GM18867 (cell line): Measurements from ENCODE around the gene CA12.
"Not testable (repeated sequence)": the region's sequence is repeated elsewhere in the genome, so short reads cannot be mapped to it uniquely, and the experiment has no call there.

Experiments used
- ATAC-seq: cut with Tn5 transposase; IDR thresholded peaks from one replicate; pipeline ENCODE4 v1.9.1; 2021; ENCODE audit warnings: mild to moderate bottlenecking, moderate library complexity; ENCODE audit not compliant: unreplicated experiment

Gene CA12

GRCh38 chr15:63360170-63360569, 21.5 kb downstream of the CA12 start:
- ATAC-seq = no peak

DNA sequence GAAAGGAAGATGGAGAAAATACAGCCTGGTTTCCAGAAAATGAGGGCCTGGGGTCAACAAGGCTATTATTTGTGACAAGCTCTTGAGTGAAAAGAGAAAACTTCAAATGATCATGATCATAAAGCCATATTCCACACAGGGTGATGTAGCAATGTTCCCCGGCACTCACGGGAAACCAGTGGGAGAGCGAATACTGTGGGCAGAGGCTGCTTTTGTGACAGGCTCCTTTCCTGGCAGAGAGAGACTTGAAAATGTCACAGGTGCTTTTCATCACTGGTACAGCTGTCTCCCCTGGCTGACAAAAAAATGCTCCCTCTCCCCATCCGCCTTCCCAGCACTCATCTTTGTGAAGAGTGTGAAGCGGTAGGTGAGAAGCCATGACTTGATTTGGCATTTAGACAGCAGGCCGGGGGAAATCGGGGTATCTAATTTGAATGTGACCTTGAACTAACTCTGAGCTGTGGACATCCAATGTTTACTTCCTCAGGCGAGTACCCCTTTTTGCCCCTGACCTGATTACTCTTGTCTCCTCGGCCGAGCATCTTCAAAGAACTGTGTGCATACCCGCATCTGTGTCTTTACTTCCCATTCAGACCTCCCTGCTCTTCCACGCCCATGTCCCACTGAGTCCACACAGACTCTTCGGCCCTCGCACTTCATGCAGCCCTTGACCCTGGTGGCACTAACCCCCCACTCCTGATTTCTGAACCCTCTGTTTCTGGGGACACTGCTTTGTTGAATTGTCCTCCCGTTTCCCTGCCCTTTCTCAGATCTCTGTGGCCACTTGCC, 23.2 kb downstream of the CA12 start:
- ATAC-seq = no peak

GRCh38 chr15:63357731-63358130, 23.9 kb downstream of the CA12 start:
- ATAC-seq = no peak

DNA sequence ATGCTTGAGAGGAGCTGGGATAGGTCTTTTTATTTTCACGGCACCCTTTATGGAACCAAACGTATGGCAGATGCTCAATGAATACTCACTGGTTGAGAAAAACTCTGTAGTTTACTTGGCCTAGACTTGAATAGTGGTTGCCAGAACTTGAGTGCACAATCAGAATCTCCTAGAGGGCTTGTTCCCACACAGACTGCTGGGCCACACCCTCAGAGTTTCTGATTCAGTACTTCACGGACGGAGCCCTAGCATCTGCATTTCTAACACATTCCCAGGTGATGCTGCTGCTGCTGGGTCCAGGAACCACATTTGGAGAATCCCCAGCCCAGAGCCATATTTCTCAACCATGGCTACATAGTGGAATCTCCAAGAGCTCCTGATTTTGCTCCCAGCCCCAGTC, 24.6 kb downstream of the CA12 start:
- ATAC-seq = no peak

GRCh38 chr15:63354821-63355650, 26.6 kb downstream of the CA12 start:
- ATAC-seq = no peak

- no peak for ATAC-seq
Measured at GRCh38 chr15:63353887-63354286, 27.8 kb downstream of the CA12 start.

GRCh38 chr15:63353261-63353660, 28.4 kb downstream of the CA12 start:
- ATAC-seq = no peak

DNA sequence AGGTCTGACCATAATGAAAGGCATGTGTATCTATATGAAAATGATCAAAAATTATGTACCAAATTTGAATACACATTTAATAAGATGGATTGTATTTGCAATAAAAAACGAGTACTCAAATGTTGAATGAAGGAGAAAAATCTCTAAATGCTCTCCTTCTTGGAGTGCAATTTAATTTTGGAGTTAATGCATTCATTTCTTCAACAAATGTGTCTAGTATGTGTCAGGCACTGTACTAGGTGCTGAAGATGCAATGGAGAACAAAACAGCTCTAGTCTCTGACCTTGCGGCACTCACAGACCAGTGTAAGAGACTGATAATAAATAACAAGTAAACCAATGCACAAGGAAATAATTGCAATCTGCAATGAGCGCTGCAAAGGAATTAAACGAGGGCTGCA, 28.8 kb downstream of the CA12 start:
- ATAC-seq = no peak

- no peak for ATAC-seq
Measured at GRCh38 chr15:63351170-63351569, 30.5 kb downstream of the CA12 start.

GRCh38 chr15:63350178-63350621, 31.4 kb downstream of the CA12 start:
- ATAC-seq = no peak

- ATAC-seq = no peak
Measured at GRCh38 chr15:63349621-63350020, 32.0 kb downstream of the CA12 start.

GRCh38 chr15:63349156-63349555, 32.5 kb downstream of the CA12 start:
- ATAC-seq = no peak

- ATAC-seq = no peak
Measured at GRCh38 chr15:63348392-63348791, 33.3 kb downstream of the CA12 start.

GRCh38 chr15:63347074-63347857, 34.4 kb downstream of the CA12 start:
- no peak for ATAC-seq

GRCh38 chr15:63345391-63345752, 36.3 kb downstream of the CA12 start:
- no peak for ATAC-seq

DNA sequence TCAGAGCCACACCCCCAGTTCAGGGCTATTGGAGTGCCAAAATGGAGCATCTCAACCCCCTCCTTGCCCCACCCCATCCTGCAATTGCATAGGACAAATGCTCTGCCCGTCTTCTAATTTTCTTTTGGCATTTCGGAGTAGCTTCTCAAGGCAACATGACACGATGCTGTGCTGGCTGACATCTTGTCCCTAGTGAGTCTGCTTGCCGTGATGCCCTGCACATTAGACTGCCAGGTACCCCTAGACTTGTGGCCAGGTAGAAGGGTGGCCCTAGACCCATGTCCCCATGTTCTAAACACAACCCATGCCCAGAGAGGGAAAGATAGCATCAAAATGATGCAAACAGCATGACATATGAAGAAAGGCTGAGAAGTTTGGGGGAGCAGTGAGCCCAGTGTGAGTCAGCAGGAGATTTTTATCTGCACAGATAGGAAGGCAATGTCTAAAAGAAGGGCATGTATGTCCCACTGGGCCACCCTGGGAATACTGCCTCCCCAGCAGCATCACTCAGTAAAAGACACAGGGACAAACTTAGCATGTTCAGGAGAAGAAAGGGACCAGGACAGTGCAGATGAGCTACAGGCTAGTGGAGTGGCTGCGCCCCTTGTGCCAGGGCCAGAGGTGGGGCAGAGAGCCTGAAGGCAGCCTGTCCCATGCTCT, 36.8 kb downstream of the CA12 start:
- ATAC-seq = no peak

DNA sequence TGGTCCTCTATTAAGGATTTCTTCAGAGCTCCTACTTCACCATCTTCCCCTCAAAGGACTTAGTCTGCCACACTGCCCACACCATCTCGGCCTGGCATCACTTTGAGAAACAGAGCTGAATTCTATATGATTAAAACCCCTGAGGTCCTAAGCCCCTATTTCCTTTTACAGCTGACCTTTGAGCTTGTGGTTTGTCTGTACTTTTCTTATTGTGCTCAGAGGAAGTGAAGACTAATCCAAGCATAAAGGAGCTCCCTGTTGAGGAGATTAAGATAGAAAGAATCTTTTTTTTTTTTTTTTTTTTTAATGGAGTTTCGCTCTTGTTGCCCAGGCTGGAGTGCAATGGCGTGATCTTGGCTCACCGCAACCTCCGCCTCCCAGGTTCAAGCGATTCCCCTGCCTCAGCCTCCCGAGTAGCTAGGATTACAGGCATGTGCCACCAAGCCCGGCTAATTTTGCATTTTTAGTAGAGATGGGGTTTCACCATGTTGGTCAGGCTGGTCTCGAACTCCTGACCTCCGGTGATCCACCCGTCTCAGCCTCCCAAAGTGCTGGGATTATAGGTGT, 38.6 kb downstream of the CA12 start:
- ATAC-seq = not testable (repeated sequence)

DNA sequence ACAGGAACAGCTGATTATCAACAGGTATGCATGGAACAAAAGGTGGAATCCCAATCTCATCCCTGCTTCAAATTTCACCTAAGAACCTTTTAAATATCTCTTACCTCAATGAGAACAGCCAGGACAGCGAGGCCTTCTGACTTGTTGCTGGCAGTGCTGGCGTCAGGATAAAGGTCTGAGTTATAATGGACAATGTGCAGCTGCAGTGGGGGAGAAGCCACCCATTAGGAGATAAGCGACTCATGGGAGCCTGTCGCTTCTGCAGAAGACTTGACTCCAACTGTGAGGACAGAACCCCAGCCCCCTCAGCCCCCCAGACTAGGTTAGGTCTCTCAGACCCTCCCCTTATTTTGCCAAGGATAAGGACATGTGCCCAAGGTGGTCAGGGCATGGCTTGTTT, 39.7 kb downstream of the CA12 start:
- ATAC-seq = no peak

GRCh38 chr15:63340878-63341277, 40.8 kb downstream of the CA12 start:
- no peak for ATAC-seq

GRCh38 chr15:63340353-63340752, 41.3 kb downstream of the CA12 start:
- ATAC-seq = no peak

GRCh38 chr15:63339836-63340235, 41.8 kb downstream of the CA12 start:
- ATAC-seq = no peak
